Fibroblast of skin of right quadriceps (primary cell): ENCODE measurements around the gene GGT5.
"Not testable (repeated sequence)": the region's sequence is repeated elsewhere in the genome, so short reads cannot be mapped to it uniquely, and the experiment has no call there.

Experiments
- DNase-seq: peaks from one replicate; pipeline ENCODE4 v3.0.0-alpha.2; 2013

GGT5 gene

DNA sequence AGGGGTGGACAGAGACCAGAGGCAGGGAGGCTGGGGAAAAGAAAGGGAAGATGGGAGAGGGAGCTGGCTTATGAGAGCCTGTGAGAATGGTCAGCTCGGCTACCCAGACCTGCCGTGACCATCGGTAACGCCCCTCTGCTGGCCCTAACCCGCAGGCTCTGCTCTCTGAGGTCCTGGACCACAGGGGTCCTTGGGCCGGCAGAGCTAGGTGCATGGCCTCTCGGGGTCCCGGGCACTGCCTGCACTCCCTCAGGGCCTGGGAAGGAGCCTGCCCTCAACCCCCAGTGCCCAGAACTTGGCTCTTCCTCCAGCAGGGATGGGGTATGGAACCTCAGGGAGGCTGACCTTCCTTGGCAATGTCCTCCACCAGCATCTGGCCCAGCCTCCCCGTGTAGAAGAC is 13.2 kb downstream of the GGT5 start:
- no peak for DNase-seq

DNA sequence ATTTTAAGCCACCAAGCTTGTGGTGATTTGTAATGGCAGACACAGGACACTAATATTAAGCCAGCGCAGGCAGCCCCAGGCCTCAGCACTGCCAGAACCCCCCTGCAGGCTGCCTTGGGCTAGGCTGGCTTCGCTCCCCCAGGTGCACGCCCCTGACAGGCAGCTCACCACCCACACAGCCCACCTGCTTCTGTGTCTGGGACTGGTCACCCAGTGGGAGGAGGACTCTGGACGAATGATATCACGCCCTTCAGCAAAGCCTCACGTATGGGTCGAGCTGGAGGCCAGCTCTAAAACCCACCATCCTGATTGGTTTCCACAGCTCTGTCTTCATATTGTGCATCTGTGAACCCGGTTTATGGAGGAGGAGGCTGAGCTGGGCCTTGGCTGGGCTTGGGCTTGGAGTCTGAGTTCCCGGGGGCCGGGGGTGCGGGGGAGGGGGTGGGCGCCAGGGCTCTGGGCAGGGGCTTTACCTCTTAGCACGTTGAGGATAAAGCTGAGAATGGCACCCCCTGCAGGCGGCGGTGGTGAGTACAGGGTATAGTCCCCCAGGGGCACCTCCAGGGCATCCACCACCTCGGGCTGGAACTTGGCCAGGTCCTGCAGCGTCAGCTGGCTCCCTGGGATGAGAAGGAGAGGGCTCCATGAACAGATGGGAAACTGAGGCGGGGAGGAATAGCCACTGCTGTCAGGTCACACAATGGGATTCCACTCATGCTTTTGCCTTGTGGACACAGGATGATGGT is 13.8 kb downstream of the GGT5 start:
- no peak for DNase-seq

DNA sequence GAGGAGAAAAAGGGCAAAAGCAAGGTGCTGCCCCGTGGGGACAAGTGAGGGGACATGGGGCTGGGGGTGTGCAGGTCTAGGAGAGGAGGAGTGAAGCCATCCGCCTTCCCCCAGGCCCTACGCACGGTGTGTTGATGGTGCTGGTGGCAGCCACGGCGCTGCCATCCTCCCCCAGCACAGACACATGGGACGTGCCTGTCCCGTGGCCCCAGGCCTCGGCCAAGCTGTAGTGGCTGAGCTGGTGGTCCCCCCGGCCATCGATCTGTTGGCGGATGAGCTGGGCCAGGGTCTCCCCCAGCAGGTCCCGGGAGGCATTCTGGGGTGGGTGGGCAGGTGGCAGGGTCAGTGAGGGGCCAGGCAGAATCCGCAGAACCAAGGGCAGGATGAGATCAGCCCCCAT is 18.9 kb downstream of the GGT5 start:
- DNase-seq = no peak

DNA sequence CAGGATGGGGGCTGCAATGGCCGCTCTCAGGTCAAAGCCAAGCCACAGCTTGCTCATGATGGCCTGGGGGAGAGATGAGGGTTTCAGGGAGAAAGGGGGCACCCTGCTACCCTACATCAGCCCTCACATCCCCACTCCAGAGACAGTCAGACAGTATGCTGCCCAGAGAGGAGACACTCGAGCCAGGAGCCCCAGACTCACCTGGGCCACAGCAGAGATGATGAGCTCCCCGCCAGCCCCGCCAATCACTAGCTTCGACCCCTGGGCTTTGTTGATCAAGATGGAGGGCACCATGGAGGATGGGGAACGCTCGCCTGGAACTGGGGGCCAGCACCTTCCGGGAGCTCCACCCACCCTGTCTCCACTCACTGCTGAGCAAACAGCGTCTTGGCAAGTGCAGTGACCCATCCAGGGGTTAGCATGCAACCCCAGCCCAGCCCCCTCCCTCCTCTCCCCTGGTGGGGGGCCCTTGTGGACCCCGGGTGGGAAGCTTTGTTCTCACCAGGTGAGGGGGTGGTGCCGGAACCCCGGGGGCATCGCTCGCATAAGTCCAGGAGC is 19.8 kb downstream of the GGT5 start:
- no peak for DNase-seq

DNA sequence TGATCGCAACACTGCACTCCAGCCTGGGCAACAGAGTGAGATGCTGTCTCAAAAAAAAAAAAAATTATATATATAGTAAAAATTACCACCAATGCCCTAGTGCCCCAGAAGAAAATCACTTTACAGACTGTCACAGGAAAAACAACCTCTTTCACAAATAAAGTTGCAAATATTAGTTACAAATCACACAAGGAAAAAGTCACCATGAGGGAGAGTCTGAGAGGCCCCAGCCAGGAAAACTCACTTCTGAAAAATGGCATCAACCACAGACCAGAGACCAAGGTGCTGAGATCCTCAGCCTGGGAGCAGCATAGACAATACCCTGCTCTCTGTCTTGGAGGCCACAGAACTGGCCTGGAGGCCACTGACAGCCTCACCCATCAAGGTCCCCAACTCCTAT is 20.4 kb downstream of the GGT5 start:
- no peak for DNase-seq

DNA sequence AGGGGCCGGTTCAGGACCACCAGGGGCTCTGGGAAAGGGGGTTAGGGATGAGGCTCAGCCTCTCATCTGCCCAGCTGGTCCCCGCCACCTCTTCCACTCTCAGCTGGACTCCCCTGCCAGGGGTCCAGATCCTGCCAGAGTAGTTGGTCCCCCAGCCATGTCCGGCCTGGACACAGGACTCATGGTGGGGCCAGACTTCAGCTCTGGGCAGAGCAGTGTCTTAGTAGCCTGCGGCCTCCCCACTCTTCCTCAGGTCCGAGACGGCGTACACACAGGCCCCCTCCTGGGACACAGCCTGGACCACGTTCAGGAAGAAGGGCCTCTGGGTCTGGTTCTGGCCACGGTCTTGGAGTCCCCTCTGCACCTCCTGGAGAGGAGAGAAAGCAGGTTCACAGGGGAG is 25.1 kb downstream of the GGT5 start:
- DNase-seq = no peak

DNA sequence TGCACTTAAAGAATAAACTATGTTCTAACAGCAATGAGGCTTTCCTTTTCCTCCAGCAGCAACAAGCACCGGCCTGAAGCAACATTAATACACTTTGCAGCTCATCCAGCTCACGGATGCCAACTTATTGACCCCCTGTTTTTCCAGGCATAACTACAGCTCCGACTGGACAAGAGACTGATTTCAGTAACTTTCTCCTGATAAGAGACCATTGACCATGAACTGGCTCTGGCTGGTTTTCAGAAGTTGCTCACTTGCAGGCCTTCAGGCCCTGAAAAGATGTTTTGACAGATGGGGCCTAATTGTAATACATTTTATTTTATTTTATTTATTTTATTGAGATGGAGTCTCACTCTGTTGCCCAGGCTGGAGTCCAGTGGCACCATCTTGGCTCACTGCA is 27.5 kb downstream of the GGT5 start:
- no peak for DNase-seq

DNA sequence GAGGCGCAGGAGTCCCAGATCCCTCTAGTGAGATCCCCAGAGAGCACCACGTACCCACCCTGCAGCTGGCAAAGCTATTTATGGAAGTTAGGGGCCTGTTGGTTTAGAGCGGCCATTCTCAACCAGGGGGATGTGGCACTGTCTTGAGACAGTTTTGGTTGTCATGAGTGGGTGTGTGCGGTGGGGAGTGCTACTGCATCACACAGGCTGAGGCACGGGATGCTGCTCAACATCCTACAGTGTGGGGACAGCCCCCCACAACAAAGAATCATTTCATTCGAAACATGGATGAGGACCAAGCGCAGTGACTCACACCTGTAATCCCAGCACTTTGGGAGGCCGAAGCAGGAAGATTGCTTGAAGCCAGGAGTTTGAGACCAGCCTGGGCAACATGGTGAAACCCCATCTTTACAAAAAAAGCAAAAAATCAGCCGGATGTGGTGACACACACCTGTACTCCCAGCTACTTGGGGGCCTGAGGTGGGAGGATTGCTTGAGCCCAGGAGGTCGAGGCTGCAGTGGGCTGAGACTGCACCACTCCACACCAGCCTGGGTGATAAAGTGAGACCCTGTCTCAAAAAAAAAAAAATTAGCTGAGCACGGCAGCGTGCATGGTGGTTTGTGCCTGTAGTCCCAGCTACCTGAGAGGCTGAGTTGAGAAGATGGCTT is 28.2 kb downstream of the GGT5 start:
- no peak for DNase-seq

DNA sequence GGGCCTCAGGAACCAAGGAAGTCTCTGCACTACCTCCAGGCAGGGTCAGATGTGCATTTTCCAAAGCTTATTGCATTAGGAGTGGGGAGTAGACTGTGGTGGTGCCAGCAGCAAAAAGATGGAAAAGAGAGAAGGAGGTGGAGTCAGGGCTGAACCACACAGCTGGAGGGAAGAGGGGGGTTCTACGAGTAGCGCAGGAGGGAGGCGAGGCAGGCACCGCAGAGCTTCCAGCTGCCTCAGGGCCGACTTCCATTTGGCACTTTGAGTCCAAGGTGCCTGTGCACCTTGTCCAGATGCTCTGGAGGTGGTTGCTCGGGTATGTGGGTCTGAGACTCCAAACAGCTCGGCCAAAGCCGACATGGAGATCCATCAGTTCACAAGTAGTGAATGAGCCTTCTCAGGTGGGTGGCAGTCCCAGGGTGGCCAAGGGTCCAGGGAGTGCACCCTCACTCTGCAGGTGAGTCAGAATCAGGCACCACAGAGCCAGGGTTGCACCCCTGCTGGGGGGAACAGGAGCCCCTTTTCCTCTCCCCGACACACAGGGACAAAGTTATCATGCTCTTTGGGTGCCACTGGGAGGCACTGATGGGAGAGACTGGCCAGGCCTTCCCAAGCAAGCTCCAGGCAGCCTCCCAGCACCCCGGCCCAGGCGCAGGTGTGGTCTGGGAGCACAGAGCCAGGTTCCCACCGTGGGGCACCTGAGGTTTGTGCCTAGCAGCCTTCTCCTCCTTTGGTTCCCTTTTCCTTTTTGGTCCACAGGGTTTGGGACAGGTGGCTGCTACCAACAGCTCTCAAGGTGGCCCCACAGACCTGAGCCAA is 30.2 kb downstream of the GGT5 start:
- no peak for DNase-seq

DNA sequence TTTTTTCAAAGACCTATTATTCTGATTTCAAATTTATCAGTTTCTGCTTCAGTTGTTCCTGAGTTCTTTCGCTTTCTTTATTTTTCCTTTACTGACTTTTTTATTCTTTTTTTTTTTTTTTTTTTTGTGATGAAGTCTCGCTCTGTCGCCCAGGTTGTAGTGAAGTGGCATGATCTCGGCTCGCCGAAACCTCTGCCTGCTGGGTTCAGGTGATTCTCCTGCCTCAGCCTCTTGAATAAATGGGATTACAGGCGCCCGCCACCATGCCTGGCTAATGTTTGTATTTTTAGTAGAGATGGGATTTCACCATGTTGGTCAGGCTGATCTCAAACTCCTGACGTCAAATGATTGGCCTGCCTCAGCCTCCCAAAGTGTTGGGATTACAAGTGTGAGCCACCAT is 31.8 kb downstream of the GGT5 start:
- not testable (repeated sequence) for DNase-seq

DNA sequence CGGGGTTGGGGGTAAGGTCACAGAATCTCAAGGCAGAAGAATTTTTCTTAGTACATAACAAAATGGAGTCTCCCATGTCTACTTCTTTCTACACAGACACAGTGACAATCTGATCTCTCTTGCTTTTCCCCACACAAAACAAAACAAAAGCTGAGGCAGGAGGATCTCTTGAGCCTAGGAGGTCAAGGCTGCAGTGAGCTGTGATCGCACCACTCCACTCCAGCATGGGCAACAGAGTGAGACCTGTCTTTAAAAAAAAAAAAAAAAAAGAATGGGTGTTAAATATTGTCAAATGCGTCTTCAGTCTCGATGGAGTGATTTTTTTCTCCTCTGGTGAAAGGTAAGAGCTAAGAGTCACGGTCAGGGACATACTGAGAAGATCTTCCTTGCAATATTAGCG is 33.2 kb downstream of the GGT5 start:
- not testable (repeated sequence) for DNase-seq

DNA sequence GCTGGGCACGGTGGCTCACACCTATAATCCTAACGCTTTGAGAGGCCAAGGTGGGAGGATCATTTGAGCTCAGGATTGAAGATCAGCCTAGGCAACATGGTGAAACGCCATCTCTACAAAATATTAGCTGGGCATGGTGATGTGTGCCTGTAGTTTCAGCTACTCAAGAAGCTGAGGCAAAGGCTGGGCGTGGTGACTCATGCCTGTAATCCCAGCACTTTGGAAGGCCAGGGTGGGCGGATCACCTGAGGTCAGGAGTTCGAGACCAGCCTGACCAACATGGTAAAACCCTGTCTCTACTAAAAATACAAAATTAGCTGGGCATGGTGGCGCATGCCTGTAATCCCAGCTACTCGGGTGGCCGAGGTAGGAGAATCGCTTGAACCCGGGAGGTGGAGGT is 34.5 kb downstream of the GGT5 start:
- DNase-seq = not testable (repeated sequence)

DNA sequence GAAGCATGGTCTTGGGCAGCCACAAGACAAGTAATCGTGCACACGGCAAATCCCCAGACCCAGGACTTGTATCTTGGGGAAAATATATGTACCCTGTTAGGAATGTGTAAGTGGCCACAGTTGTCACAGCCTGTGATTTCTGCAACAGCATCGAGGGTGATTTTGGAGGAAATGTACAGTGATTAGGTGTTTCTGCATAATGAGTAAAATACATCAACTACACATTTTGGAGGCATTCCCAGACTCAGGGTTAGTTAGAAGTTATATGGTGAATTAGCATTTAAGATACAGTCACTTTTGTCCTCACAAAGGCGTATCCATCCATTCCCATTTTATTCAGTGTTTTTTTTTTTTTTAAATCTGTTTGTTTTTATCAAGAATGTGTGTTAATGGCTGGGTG is 35.2 kb downstream of the GGT5 start:
- peak; percentile 39 for DNase-seq

DNA sequence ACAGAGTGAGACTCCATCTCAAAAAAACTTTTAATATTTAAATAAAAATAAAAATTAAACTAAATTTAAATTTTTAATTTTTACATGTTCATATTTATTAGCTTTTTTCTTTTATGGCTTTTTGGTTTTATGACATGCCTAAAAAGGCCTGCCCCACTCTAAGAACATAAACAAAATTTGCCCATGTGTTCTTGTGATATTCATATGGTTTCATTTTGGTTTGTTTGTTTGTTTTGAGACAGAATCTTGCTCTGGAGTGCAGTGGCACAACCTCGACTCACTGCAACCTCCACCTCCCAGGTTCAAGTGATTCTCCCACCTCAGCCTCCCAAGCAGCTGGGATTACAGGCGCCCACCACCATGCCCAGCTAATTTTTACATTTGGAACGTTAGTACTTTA is 35.9 kb downstream of the GGT5 start:
- no peak for DNase-seq

DNA sequence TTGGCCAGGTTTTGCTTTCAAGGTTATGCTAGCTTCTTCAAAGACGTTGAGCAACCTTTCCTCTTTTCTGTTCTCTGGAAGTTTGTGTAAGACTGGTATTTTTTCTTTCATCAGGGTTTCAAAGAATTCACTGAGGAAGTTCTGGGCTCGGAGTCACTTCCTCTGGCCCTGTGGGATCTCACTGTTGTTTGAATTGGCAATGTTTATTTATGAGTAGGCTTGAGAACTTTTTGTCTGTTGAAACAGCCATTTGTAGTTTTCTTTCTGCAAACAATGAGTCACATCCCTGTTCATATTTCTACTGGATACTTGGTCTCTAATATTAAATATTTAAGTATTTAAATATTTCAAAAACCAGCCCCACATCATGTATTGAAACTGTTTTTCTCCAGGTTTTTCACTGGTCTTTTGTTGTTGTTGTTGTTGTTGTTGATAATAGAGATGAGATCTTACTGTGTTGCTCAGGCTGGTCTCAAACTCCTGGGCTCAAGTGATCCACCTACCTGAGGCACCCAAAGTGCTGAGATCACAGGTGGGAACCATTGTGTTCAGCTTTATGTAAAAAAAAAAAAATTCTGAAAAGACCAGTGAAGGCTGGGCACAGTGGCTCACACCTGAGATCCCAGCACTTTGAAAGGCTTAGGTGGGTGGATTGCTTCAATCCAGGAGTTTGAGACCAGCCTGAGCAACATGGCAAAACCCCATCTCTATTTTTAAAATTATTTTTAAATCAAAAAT is 36.7 kb downstream of the GGT5 start:
- DNase-seq = peak; percentile 96

DNA sequence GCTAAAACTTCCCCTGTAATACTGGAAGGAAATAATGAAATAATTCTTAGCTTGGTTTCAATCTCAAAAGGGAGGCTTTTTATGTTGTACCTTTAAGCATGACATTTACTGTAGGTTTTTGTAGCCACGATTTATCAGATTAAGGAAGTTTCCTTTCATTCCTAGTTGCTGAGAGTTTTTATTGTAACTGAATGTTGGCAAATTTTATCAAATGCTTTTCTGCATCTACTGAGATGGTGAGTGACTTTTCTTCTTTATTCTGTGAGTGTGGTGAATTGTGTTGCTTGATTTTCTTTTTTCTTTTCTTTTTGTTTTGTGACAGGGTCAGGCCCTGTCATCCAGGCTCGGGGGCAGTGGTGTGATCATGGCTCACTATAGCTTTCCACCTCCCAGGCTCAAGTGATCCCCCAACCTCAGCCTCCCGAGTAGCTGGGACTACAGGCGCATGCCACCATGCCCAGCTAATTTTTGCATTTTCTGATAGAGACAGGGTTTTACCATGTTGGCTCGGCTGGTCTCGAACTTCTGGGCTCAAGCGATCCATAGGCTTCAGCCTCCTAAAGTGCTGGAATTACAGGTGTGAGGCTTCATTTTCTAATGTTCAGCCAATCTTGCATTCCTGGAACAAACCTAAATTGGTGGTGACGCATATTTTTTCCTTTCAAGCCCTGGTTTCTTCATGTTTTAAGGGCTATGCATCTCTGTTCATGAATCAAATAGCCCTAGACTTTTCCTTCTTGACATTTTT is 37.4 kb downstream of the GGT5 start:
- no peak for DNase-seq

DNA sequence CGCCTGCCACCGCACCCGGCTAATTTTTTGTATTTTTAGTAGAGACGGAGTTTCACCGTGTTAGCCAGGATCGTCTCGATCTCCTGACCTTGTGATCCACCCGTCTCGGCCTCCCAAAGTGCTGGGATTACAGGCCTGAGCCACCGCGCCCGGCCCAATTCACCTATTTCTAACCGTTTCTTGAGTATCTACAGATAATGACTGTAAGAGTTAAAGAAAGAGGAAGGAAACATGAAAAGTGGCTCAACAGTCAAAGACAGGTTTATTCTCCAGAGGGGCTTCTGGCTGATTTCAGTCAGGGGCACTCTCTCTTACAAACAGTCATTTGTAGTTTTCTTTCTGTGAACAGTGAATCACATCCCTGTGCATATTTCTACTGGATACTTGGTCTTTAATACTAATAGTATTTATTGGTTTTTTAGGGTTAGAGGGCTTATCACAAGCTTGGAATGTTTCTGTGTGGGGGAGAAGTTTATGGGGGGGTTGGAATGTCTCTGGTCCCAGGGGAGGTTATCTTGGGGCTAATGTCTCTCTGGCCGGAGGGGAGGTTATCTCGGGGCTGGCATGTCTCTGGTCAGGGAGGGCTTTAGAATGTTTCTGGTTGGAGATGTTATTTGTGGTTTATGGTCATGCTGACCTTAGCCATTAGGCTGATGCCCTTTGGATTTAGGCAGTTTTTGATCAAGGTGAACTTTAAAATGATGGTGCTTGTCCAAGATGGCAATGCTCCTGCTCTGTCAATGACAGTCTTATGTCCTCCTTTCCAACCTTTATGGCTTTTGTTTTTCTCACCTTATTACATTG is 38.2 kb downstream of the GGT5 start:
- DNase-seq = peak; percentile 33

DNA sequence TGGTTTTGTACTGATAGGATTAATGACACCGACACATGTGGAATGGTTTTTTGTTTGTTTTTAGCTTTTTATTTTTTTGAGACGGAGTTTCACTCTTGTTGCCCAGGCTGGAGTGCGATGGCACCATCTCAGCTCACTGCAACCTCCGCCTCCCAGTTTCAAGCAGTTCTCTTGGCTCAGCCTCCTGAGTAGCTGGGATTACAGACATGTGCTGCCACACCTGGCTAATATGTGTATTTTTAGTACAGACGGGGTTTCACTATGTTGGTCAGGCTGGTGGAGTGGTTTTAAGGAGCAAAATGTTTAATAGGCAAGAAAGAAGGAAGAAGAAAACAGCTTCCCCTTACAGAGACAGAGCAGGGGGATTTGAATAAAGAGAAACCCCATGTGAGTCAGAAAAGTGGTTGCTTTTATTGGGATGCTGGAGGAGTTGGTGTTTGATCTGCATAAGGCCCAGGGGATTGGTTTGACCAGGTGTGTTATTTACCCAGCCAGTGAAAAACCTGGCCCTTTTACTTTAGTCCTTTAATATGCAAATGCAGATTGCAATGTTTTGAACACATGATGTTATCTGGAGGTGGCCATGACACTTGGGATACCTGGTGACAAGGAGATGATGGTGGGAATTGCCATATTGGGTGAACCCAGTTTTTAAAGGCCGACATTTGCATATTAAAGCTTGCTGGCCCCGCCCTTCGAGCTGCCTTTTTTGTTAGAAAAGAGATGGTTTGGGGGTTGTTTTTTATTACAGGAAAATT is 39.3 kb downstream of the GGT5 start:
- DNase-seq = no peak

DNA sequence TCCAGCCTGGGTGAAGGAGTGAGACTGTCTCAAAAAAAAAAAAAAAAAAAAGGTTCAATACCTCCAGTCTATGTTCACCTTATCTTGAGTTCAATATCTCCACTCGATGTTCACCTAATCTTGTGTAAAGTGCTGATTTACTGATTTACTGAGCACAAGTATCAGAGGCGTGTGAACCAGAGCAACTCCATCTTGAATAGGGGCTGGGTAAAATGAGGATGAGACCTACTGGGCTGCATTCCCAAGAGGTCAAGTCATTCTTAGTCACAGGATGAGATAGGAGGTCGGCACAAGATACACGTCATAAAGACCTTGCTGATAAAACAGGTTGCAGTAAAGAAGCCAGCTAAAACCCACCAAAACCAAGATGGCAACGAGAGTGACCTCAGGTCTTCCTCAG is 41.0 kb downstream of the GGT5 start:
- not testable (repeated sequence) for DNase-seq
